Subcutaneous adipose tissue (tissue), 4 donors: ENCODE data around the gene SEC61A2. TPM values are rescaled to one million over a fixed set of nuclear protein-coding genes. Genes with fewer than 3 reads are reported as not detected.

ENCODE experiments used
- CTCF ChIP-seq: fragments of 450-650 bp; IDR thresholded peaks from one replicate; pipeline ENCODE4 v1.5.1; 2016; ENCODE audit warnings: low read depth, mild to moderate bottlenecking, control low read depth, antibody characterized with exemption, moderate library complexity
- total RNA-seq, 4 donors: library from RNA; depleted of rRNA; stranded (reverse); fragments of >200 nt; gene quantifications; one replicate each; pipeline ENCODE4 v1.1.0, GENCODE V29; 2016

Gene SEC61A2
- total RNA-seq, result 1 to 10 TPM; 3.4 to 6.3 (median 3.9) TPM

GRCh38 chr10:12129222-12130111, at the start of gene SEC61A2:
Gene SEC61A2 (plus strand): TSS chr10:12129677. CDS start chr10:12129788, 111 bp downstream.
- no peak for TF ChIP-seq CTCF

- no peak for TF ChIP-seq CTCF
These were observed 48.0 kb upstream of the SEC61A2 start for GRCh38 chr10:12081470-12081869.

- no peak for TF ChIP-seq CTCF
These were observed 47.5 kb upstream of the SEC61A2 start for GRCh38 chr10:12081879-12082557.

- TF ChIP-seq CTCF, result no peak
These were observed 40.6 kb upstream of the SEC61A2 start for GRCh38 chr10:12088919-12089318.

GRCh38 chr10:12091421-12091820, 38.1 kb upstream of the SEC61A2 start:
- TF ChIP-seq CTCF, result no peak

- no peak for TF ChIP-seq CTCF
These were observed 31.7 kb upstream of the SEC61A2 start for GRCh38 chr10:12097791-12098190.

- no peak for TF ChIP-seq CTCF
These were observed 30.5 kb upstream of the SEC61A2 start for GRCh38 chr10:12098966-12099365.
